Measurements from ENCODE around the gene CEP104. TPM values are rescaled to one million over a fixed set of nuclear protein-coding genes. Genes with fewer than 3 reads are reported as not detected.

CEP104 gene
- total and polyA plus RNA-seq, 2 donors (not counting 1 experiment from before 2014, with no cell fraction given), result 27.7 to 71.8 TPM

- Mint-ChIP-seq H3K27ac (no peak overlapping the region), H3K4me3 (no peak overlapping the region), H3K9me3 (ENCODE audit: insufficient read depth) (no peaks in the 10 kb centered on the region), H3K4me1 (peaks cover 11% of the 10 kb centered on the region), H3K27me3 (no peaks in the 10 kb centered on the region)
- TF ChIP-seq EZH2 (IDR thresholded peaks at IDR 0.05; ENCODE audit: borderline replicate concordance, insufficient read depth, low read depth, low read length, poor library complexity, severe bottlenecking), result no peak
- TF ChIP-seq, protein P1, sequence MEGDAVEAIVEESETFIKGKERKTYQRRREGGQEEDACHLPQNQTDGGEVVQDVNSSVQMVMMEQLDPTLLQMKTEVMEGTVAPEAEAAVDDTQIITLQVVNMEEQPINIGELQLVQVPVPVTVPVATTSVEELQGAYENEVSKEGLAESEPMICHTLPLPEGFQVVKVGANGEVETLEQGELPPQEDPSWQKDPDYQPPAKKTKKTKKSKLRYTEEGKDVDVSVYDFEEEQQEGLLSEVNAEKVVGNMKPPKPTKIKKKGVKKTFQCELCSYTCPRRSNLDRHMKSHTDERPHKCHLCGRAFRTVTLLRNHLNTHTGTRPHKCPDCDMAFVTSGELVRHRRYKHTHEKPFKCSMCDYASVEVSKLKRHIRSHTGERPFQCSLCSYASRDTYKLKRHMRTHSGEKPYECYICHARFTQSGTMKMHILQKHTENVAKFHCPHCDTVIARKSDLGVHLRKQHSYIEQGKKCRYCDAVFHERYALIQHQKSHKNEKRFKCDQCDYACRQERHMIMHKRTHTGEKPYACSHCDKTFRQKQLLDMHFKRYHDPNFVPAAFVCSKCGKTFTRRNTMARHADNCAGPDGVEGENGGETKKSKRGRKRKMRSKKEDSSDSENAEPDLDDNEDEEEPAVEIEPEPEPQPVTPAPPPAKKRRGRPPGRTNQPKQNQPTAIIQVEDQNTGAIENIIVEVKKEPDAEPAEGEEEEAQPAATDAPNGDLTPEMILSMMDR (IDR thresholded peaks at IDR 0.05), result no peak
- Histone ChIP-seq H3K36me3 (replicated peaks in 1 of 2; ENCODE audit: control extremely low read depth in 1 of 2, control insufficient read depth in 1 of 2, extremely low read depth in 1 of 2, insufficient read depth in 2 of 2, low read length in 1 of 2) (peaks cover 0 to 51% of the 10 kb centered on the region in 2 experiments), H2AFZ (ENCODE audit: insufficient read depth, low read depth, low read length, poor library complexity, severe bottlenecking) (no peak overlapping the region), H3K79me2 (ENCODE audit: control insufficient read depth, insufficient read depth, low read length) (peaks cover 50% of the 10 kb centered on the region), H3K27me3 (replicated peaks in 1 of 4; ENCODE audit: control extremely low read depth in 1 of 4, control insufficient read depth in 3 of 4, insufficient read depth in 4 of 4, low read length in 3 of 4) (no peaks in the 10 kb centered on the region), H3K27ac (ENCODE audit: low read length in 2 of 2) (no peak overlapping the region), H3K9ac (ENCODE audit: low read length) (no peak overlapping the region), H3K9me3 (ENCODE audit: control extremely low read depth in 1 of 3, control insufficient read depth in 2 of 3, insufficient read depth in 1 of 3, low read length in 2 of 3) (no peaks in the 10 kb centered on the region), H3K4me3 (ENCODE audit: control extremely low read depth in 1 of 5, extremely low read depth in 1 of 5, insufficient read depth in 1 of 5, low read depth in 2 of 5, low read length in 4 of 5) (no peak overlapping the region), H3K4me1 (ENCODE audit: control insufficient read depth in 2 of 2, insufficient read depth in 2 of 2, low read length in 2 of 2) (no peaks in the 10 kb centered on the region), H4K20me1 (ENCODE audit: control insufficient read depth, insufficient read depth, low read length, poor library complexity, severe bottlenecking) (peaks cover 65% of the 10 kb centered on the region), H3K4me2 (replicated peaks; ENCODE audit: low read depth, low read length, poor library complexity, severe bottlenecking) (no peak overlapping the region)
- intact Hi-C loops (cut with micrococcal nuclease), result no loop called here
- no peak for ATAC-seq (ENCODE audit: low read depth)
- ChIA-PET CTCF (interaction anchor here (1.1 kb wide), 1 partner anchor 63 kb away, joined by 3 read pairs; no protein-coding TSS in a partner anchor), POLR2A (no interaction called here)
- 84% methylated on average over 26 of the region's 26 CpGs for WGBS (ENCODE audit: insufficient coverage)
- no peak for DNase-seq
Observed at GRCh38 chr1:3787745-3788605, 69.0 kb downstream of the CEP104 start.

- Histone ChIP-seq H3K27ac (ENCODE audit: low read length in 2 of 2) (no peak overlapping the region), H3K4me3 (ENCODE audit: control extremely low read depth in 1 of 5, extremely low read depth in 1 of 5, insufficient read depth in 1 of 5, low read depth in 2 of 5, low read length in 4 of 5) (no peak overlapping the region), H3K36me3 (replicated peaks in 1 of 2; ENCODE audit: control extremely low read depth in 1 of 2, control insufficient read depth in 1 of 2, extremely low read depth in 1 of 2, insufficient read depth in 2 of 2, low read length in 1 of 2) (peaks cover 0 to 53% of the 10 kb centered on the region in 2 experiments), H3K79me2 (ENCODE audit: control insufficient read depth, insufficient read depth, low read length) (peaks cover 43% of the 10 kb centered on the region), H3K9me3 (ENCODE audit: control extremely low read depth in 1 of 3, control insufficient read depth in 2 of 3, insufficient read depth in 1 of 3, low read length in 2 of 3) (no peaks in the 10 kb centered on the region), H3K4me1 (ENCODE audit: control insufficient read depth in 2 of 2, insufficient read depth in 2 of 2, low read length in 2 of 2) (no peaks in the 10 kb centered on the region), H2AFZ (ENCODE audit: insufficient read depth, low read depth, low read length, poor library complexity, severe bottlenecking) (no peak overlapping the region), H4K20me1 (ENCODE audit: control insufficient read depth, insufficient read depth, low read length, poor library complexity, severe bottlenecking) (peaks cover 60% of the 10 kb centered on the region), H3K9ac (ENCODE audit: low read length) (no peak overlapping the region), H3K27me3 (replicated peaks in 1 of 4; ENCODE audit: control extremely low read depth in 1 of 4, control insufficient read depth in 3 of 4, insufficient read depth in 4 of 4, low read length in 3 of 4) (no peaks in the 10 kb centered on the region), H3K4me2 (replicated peaks; ENCODE audit: low read depth, low read length, poor library complexity, severe bottlenecking) (no peak overlapping the region)
- Mint-ChIP-seq H3K9me3 (ENCODE audit: insufficient read depth) (no peaks in the 10 kb centered on the region), H3K4me3 (no peak overlapping the region), H3K4me1 (peaks cover 8% of the 10 kb centered on the region), H3K27me3 (no peaks in the 10 kb centered on the region), H3K27ac (no peak overlapping the region)
- ChIA-PET POLR2A (no interaction called here), CTCF (interaction anchor here (1.1 kb wide), 2 partner anchors 13 to 63 kb away, joined by 3 read pairs; no protein-coding TSS in a partner anchor)
- intact Hi-C loops (cut with micrococcal nuclease), result no loop called here
- ATAC-seq (ENCODE audit: low read depth) (no peak), DNase-seq (no peak)
- 77% methylated on average over 7 of the region's 10 CpGs for WGBS (ENCODE audit: insufficient coverage)
- TF ChIP-seq, protein P1 (IDR thresholded peaks at IDR 0.05), result no peak
- TF ChIP-seq EZH2 (IDR thresholded peaks at IDR 0.05; ENCODE audit: borderline replicate concordance, insufficient read depth, low read depth, low read length, poor library complexity, severe bottlenecking), result no peak
Observed at GRCh38 chr1:3787349-3787715, 69.7 kb downstream of the CEP104 start.
